Activated naive CD4-positive, alpha-beta T cell treated with anti-CD3 and anti-CD28 coated beads, Interleukin-2, amount 10 ng/mL, durations not matched to agents 7 days and 5 days (primary cell): ENCODE results near the gene GJC1.

Experiments used
- CTCF ChIA-PET: fragments of 350-600 bp; sonication (Branson Sonifier 250); formaldehyde crosslinking; loops from one replicate; lab custom pipeline; 2021; ENCODE audit warnings: antibody characterized with exemption; lab: Charles Lee
- DNase-seq: peaks from one replicate; pipeline ENCODE4 v3.0.0-alpha.2; 2020
- H3K27ac Mint-ChIP-seq: one replicate; pipeline ENCODE4 v1.8.0; 2021; ENCODE audit warnings: mild to moderate bottlenecking, moderate library complexity, mixed read lengths
- H3K27me3 Mint-ChIP-seq: one replicate; pipeline ENCODE4 v1.8.0; 2021; ENCODE audit warnings: mild to moderate bottlenecking, mixed read lengths
- H3K36me3 Mint-ChIP-seq: one replicate; pipeline ENCODE4 v1.8.0; 2021; ENCODE audit warnings: mixed read lengths
- H3K4me1 Mint-ChIP-seq: one replicate; pipeline ENCODE4 v1.8.0; 2021; ENCODE audit warnings: mixed read lengths
- H3K4me3 Mint-ChIP-seq: one replicate; pipeline ENCODE4 v1.8.0; 2021; ENCODE audit warnings: mild to moderate bottlenecking, moderate library complexity, mixed read lengths
- H3K9me3 Mint-ChIP-seq: one replicate; pipeline ENCODE4 v1.8.0; 2021; ENCODE audit warnings: mixed read lengths

The GJC1 gene

DNA sequence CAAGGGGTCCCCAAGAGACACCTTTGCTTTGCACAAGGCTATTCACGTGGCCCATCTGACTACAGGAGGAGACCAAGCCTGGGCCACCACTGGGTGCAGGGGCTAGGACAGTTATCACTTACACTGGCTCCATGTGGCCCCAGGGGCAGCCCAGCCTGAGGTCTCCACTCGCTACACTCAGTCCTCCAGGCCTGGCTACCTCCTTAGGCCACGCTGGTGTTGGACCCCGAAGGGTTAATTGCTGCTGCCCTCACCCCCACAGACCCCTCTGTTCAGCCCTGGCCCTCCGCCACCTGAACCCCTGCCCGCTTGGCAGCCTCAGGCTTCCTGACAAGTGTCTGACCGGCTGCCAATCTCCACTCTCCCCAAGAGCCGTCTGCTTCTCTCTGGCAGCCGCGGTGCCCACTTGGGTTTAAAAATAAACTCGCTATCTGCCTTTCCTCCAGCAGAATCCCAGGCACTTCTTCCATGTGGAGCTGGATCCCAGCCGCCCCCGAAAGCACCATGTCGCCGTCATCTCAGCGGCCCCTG is 43.5 kb downstream of the GJC1 start:
- CTCF ChIA-PET: no interaction called here

DNA sequence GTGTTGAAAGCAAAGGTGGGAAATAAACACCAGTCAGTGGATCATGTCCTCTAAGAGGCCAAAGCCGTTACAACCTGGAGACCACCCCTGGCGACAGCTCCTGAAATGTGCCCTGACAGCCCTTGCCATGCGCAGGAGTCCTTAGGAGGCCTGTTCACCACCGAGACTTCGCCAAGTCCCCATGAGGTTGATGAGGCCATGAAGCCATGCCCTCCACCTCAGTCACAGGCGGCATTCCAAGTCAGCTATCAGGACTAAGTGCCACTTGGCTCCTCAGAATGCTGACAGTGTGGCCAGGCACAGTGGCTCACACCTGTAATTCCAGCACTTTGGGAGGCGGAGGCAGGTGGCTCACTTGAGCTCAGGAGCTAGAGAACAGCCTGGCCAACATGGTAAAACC is 44.2 kb downstream of the GJC1 start:
- Mint-ChIP-seq H3K9me3 (no peaks in the 10 kb centered on the region), H3K27ac (no peak overlapping the region)
- CTCF ChIA-PET: interaction anchor here (0.6 kb wide), 1 partner anchor 66 kb away, joined by 3 read pairs; no protein-coding TSS in a partner anchor

More for the DNA sequence above, 43.5 kb downstream of the GJC1 start:
- Mint-ChIP-seq H3K9me3 (no peaks in the 10 kb centered on the region), H3K27me3 (peaks cover 44% of the 10 kb centered on the region), H3K4me3 (no peak overlapping the region), H3K4me1 (no peaks in the 10 kb centered on the region), H3K36me3 (no peaks in the 10 kb centered on the region), H3K27ac (no peak overlapping the region)
- no peak for DNase-seq

DNA sequence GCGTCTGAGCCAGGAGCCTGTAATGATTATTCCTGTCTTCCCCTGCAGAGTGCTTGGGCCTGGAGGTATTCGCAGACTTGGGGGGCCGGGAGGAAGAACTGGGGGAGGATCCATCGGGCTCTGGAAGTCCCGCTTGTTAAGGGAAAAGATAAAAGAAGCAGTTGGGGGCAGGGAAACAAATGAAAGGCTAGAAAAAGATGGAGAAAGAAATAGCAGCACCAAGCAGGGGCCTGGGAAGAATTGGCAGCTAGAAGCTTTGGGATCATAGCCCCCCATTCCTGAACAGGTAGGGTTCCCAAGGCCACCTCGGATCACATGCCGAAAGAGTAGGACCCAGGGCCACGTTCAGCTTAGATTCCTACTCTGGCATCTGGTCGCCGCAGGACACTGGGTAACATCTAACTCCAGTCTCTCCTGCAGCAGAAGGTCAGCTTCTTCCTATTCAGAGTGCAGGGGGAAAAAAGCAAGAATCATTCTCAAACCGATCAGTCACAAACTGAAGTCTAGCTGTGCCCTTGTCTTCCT is 47.7 kb downstream of the GJC1 start:
- H3K36me3 Mint-ChIP-seq: no peaks in the 10 kb centered on the region
- H3K27ac Mint-ChIP-seq: no peak overlapping the region
- peaks cover 60% of the 10 kb centered on the region for H3K27me3 Mint-ChIP-seq
- CTCF ChIA-PET: interaction anchor here (0.6 to 12.7 kb wide), 2 partner anchors 82 to 1124 kb away, joined by 3 to 215 read pairs; no protein-coding TSS in a partner anchor
- H3K4me3 Mint-ChIP-seq: no peak overlapping the region
- no peaks in the 10 kb centered on the region for H3K9me3 Mint-ChIP-seq
- H3K4me1 Mint-ChIP-seq: peaks cover 9% of the 10 kb centered on the region
- no peak for DNase-seq

More for the DNA sequence above, 44.2 kb downstream of the GJC1 start:
- Mint-ChIP-seq H3K4me3 (no peak overlapping the region), H3K4me1 (no peaks in the 10 kb centered on the region), H3K36me3 (no peaks in the 10 kb centered on the region), H3K27me3 (peaks cover 45% of the 10 kb centered on the region)
- DNase-seq: no peak

DNA sequence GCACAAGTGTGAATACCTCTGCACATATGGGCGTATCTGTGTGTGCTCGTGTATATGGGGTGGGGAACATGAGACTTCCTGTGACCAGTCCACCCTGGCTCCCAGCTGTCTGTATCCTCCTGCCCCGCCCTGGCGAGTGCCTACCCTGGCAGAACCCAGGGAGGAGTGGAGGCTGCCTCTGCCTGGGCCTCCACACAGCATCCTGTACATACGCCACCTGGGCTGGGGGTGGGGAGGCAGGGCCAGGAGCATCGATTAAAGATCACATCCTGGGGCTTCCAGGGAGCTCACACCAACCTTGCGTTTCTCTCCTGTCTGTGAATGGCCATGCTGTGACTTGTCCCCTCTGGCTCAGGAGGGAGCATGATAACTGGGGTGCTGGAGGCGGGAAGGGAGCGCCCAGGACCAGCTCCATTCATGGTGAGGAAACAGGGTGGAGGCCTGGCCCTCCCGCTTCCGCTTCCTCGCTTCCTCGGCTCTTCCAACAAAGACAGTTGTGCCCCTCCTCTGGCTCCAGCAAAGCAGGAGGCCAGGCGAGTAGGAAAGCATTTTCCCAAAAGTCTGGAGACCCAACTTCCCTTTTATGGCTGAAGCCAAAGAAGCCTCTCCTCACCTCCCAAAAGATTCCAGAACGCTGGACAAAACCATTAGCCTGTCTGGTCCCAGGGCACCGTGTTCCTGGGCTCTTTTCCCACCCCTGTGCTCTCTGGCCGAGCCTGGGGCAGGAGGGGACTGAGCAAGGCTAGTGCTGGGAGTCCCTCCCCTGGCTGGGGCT is 48.3 kb downstream of the GJC1 start:
- DNase-seq: no peak
- no peak overlapping the region for H3K27ac Mint-ChIP-seq
- H3K27me3 Mint-ChIP-seq: peaks cover 60% of the 10 kb centered on the region
- no peak overlapping the region for H3K4me3 Mint-ChIP-seq
- CTCF ChIA-PET: interaction anchor here (12.7 kb wide), 1 partner anchor 83 kb away, joined by 215 read pairs; no protein-coding TSS in a partner anchor
- H3K9me3 Mint-ChIP-seq: no peaks in the 10 kb centered on the region
- no peaks in the 10 kb centered on the region for H3K36me3 Mint-ChIP-seq
- H3K4me1 Mint-ChIP-seq: peaks cover 9% of the 10 kb centered on the region

DNA sequence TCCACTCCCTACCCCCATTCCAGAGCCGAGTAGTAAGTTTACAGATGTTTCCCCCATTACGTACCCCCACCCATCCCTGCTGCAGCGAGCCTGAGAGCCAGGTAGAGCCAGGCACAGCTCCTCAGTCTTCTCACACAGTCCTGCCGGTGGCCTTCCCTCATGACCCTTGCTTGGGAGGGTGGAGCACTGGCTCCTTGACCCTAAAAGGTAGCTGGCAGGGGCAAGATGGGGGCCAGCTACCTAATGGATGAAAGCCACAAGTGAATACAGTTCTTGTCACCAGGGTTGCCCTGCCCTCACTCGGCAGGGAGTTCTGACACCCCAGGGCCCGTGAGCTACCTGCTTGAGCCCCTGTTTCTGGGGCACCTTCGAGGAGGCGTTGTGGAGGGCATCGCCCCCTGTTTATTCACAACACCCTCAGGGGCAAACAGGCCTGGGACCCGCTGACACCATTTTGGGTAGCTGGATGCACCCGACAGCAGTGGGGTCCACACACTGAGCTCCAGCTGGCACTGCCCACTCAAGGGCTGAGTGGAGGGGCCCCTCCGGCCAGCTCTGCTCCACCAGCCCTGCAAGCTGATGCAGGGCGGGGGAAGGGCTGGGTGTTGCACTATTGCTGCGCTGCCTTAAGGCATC is 49.1 kb downstream of the GJC1 start:
- peaks cover 62% of the 10 kb centered on the region for H3K27me3 Mint-ChIP-seq
- H3K27ac Mint-ChIP-seq: no peak overlapping the region
- no peak overlapping the region for H3K4me3 Mint-ChIP-seq
- no peaks in the 10 kb centered on the region for H3K9me3 Mint-ChIP-seq
- DNase-seq: no peak
- CTCF ChIA-PET: interaction anchor here (2.3 to 12.7 kb wide), 2 partner anchors 27 to 84 kb away, joined by 10 to 215 read pairs; no protein-coding TSS in a partner anchor
- no peaks in the 10 kb centered on the region for H3K36me3 Mint-ChIP-seq
- peaks cover 14% of the 10 kb centered on the region for H3K4me1 Mint-ChIP-seq

DNA sequence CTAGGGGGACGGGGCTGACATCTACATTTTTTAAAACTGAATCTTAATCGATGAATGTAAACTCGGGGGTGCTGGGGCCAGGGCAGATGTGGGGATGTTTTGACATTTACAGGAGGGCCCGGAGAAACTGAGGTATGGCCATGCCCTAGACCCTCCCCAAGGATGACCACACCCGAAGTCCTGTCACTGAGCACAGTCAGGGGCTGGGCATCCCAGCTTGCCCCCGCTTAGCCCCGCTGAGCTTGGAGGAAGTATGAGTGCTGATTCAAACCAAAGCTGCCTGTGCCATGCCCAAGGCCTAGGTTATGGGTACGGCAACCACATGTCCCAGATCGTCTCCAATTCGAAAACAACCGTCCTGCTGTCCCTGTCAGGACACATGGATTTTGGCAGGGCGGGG is 49.9 kb downstream of the GJC1 start:
- DNase-seq: no peak
- H3K36me3 Mint-ChIP-seq: no peaks in the 10 kb centered on the region
- H3K4me3 Mint-ChIP-seq: no peak overlapping the region
- CTCF ChIA-PET: interaction anchor here (0.9 to 12.7 kb wide), 12 partner anchors 14 to 241 kb away, joined by 3 to 215 read pairs (median 8); partner anchors contain the start of gene HIGD1B
- peaks cover 67% of the 10 kb centered on the region for H3K27me3 Mint-ChIP-seq
- peaks cover 17% of the 10 kb centered on the region for H3K4me1 Mint-ChIP-seq
- H3K27ac Mint-ChIP-seq: no peak overlapping the region
- H3K9me3 Mint-ChIP-seq: no peaks in the 10 kb centered on the region

DNA sequence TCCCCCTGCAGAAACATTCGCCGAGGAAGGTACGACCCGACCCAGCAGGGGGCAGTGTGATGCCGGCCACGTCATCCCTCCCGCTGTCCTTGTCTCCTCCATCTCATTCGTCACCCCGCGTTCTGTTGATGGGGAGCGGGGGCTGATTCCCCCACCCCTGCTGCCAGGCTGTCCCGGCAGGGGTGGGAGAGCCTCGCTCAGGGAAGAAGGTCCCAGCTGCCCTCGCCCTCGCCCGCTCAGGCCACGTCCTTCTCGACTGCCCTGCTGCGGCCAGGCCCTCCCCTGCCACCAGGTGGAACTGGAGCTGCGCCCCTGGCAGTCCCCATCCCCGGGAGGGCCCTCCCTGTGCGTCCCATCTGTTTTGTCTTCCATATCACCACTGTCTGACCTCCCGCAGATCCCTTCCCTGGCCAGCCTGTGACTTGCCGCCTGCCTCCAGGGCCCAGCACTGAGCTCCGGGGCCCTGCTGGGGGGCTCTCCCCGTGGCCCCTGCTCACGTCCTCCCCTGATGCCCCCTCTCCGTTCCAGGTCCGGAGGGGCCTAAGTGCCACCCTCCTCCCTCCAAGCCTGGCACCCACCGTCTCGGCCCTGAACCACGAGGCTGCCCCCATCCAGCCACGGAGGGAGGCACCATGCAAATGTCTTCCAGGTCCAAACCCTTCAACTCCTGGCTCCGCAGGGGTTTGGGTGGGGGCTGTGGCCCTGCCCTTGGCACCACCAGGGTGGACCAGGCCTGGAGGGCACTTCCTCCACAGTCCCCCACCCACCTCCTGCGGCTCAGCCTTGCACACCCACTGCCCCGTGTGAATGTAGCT is 50.7 kb downstream of the GJC1 start:
- H3K27ac Mint-ChIP-seq: no peak overlapping the region
- peaks cover 66% of the 10 kb centered on the region for H3K27me3 Mint-ChIP-seq
- DNase-seq: peak; percentile 89
- no peaks in the 10 kb centered on the region for H3K36me3 Mint-ChIP-seq
- no peaks in the 10 kb centered on the region for H3K9me3 Mint-ChIP-seq
- H3K4me1 Mint-ChIP-seq: peaks cover 17% of the 10 kb centered on the region
- CTCF ChIA-PET: interaction anchor here (0.8 to 12.7 kb wide), 20 partner anchors 15 to 356 kb away, joined by 3 to 215 read pairs (median 5); partner anchors contain the start of genes ACBD4 and HIGD1B
- H3K4me3 Mint-ChIP-seq: peak overlapping the region; percentile 49

DNA sequence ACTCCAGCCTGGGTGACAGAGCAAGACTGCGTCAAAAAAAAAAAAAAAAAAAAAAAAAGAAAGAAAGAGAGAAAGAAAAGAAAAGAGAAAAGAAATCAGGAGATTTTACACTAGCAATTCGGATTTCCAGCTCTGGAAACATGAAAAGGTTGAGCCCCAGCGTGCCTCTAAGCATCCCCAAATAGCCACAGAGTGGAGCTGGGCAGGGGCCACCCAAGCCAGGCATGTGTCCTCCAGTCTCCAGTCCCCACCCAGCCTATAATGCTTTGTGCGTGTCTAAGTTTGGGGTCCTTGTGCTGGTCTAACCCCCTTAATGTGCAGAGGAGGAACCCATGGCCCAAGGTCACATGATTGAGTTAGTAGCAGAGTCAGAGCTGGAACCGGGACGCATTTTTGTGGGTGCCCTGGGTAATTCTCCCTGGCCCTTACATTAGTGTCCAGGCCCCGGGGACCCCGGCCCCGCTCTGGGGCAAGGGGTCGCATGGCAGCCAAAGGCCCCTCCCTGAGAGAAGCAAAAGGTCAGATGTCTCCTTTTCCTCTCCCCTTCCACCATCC is 51.4 kb downstream of the GJC1 start:
- CTCF ChIA-PET: interaction anchor here (0.8 to 12.7 kb wide), 20 partner anchors 14 to 356 kb away, joined by 3 to 215 read pairs (median 5); partner anchors contain the start of genes ACBD4, EFTUD2 and HIGD1B
- no peak for DNase-seq
- H3K9me3 Mint-ChIP-seq: no peaks in the 10 kb centered on the region
- H3K4me3 Mint-ChIP-seq: peak overlapping the region; percentile 49
- no peak overlapping the region for H3K27ac Mint-ChIP-seq
- H3K27me3 Mint-ChIP-seq: peaks cover 67% of the 10 kb centered on the region
- peaks cover 17% of the 10 kb centered on the region for H3K4me1 Mint-ChIP-seq
- H3K36me3 Mint-ChIP-seq: no peaks in the 10 kb centered on the region

DNA sequence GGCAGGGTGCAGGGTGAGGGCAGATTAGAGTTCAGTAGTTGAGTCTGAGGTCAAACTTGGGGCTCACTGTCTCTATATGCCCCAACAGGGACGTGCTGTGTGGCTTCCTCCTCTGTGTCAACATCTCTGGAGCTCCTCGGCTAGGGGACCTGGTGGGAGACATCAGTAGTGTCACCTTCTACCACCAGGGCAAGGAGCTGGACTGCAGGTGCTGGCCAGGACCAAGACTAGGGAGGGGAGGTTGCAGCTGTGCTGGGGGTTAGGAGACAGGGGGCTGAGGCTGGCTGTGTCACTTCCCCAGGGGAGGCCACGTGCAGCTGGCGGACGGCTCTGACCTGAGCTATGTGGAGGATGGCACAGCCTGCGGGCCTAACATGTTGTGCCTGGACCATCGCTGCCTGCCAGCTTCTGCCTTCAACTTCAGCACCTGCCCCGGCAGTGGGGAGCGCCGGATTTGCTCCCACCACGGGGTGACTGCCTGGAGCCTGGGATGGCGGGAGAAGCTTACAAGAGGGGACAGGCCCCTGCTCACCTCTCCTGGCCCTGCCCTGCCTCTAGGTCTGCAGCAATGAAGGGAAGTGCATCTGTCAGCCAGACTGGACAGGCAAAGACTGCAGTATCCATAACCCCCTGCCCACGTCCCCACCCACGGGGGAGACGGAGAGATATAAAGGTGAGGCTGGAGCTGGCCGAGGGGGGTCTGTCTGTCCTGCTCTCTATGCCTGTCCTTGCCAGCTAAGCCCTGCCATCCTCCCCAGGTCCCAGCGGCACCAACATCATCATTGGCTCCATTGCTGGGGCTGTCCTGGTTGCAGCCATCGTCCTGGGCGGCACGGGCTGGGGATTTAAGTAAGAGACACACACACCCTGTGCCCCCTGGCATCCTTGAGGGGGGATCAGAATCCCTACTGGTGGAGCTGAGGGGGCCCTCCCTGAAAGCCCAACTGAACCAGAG is 52.4 kb downstream of the GJC1 start:
- Mint-ChIP-seq H3K4me3 (no peak overlapping the region), H3K27ac (no peak overlapping the region), H3K27me3 (peaks cover 67% of the 10 kb centered on the region), H3K4me1 (peaks cover 17% of the 10 kb centered on the region), H3K9me3 (no peaks in the 10 kb centered on the region), H3K36me3 (no peaks in the 10 kb centered on the region)
- CTCF ChIA-PET: interaction anchor here (0.8 to 12.7 kb wide), 14 partner anchors 13 to 358 kb away, joined by 3 to 215 read pairs (median 4); partner anchors contain the start of genes ACBD4 and EFTUD2
- DNase-seq: no peak

DNA sequence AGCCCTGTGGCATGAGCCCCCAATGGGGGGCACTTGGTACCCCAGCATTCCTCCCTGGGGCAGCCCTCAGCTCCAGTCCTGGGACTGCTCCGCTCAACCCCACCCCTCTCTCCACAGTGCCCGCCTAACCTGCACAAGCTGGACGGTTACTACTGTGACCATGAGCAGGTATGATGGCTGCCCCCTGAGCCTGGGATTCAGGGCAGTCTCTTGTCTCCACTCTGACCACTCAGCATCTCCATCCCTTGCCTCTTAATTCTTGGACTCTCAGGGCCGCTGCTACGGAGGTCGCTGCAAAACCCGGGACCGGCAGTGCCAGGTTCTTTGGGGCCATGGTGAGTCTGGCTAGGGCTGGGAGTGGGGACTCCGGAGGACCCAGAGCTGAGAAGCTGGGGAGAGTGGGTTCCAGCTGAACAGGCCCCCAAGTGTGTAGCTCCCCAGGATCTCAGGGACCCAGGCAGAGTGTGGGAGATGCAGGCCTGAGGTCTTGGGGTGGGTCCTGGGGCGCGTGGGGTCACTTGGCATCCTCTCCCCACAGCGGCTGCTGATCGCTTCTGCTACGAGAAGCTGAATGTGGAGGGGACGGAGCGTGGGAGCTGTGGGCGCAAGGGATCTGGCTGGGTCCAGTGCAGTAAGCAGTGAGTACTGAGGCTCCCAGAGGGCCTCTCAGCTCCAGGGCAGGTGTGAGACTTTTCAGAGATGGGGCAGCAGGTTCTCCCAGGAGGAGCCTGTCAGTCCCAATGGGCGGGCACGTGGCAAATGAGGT is 53.3 kb downstream of the GJC1 start:
- Mint-ChIP-seq H3K27ac (no peak overlapping the region), H3K4me1 (peaks cover 17% of the 10 kb centered on the region), H3K4me3 (peak overlapping the region; percentile 31), H3K27me3 (peaks cover 65% of the 10 kb centered on the region), H3K9me3 (no peaks in the 10 kb centered on the region), H3K36me3 (no peaks in the 10 kb centered on the region)
- DNase-seq: no peak
- CTCF ChIA-PET: interaction anchor here (1.0 to 12.7 kb wide), 7 partner anchors 80 to 421 kb away, joined by 3 to 215 read pairs (median 4); partner anchors contain the start of gene ACBD4

DNA sequence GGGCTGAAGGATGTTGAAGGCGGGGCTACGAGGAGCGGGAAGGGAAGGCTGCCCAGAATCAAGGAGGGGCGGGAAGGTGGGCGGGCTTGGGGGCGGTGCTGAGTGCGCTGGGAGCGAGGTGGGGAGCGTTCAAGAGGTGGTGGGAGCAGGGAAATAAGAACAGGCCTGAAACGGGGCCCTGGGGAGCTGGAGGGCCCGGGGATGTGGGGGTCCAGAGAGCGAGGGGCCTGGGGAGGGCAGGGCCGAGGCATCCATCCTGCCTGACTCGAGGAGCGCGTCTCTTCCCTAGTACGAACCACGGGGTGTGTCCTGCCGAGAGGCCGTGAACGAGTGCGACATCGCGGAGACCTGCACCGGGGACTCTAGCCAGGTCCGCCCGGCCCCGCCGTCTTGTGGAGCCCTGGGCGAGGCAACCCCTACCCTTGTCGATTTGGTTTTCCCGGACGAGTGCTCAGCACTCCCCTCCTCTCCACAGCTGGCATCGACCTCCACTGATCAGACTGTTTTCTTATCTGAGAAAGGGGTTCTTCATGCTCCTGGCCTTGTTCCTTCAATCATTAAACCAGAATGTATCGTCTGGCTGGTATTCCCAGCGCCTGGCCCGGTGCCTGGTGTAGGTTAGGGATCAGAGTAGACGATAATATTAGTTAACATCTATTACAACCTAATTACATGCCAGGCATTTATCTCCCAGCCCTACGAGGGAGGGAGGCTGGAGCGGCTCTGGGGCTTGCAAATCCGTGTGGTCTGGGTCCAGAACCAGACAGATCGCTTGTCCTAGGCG is 54.1 kb downstream of the GJC1 start:
- Mint-ChIP-seq H3K4me1 (peaks cover 17% of the 10 kb centered on the region), H3K27me3 (peaks cover 72% of the 10 kb centered on the region)
- CTCF ChIA-PET: interaction anchor here (0.6 to 12.7 kb wide), 12 partner anchors 16 to 422 kb away, joined by 3 to 215 read pairs (median 4); partner anchors contain the start of gene ACBD4

More for the DNA sequence above, 54.1 kb downstream of the GJC1 start:
- peak overlapping the region; percentile 90 for H3K27ac Mint-ChIP-seq
- no peaks in the 10 kb centered on the region for H3K36me3 Mint-ChIP-seq
- DNase-seq: no peak
- H3K9me3 Mint-ChIP-seq: no peaks in the 10 kb centered on the region
- peak overlapping the region; percentile 85 for H3K4me3 Mint-ChIP-seq
